Medulla oblongata (tissue), 1 donor: Measurements from ENCODE around the gene PDLIM5.
A peak's percentile ranks its signal among the peaks of the same experiment; 100 is the strongest.
"Not testable (repeated sequence)": the region's sequence is repeated elsewhere in the genome, so short reads cannot be mapped to it uniquely, and the experiment has no call there.

Experiments used
- DNase-seq: peaks from one replicate; pipeline ENCODE4 v3.0.0-alpha.2; 2015; ENCODE audit errors: extremely low spot score

PDLIM5 gene

GRCh38 chr4:94451695-94452475 lies at the start of gene PDLIM5:
Gene PDLIM5 (plus strand): TSS chr4:94451942. CDS start chr4:94455289, 3,347 bp downstream.
- peak; percentile 96 for DNase-seq

- DNase-seq: not testable (repeated sequence)
These were observed 49.3 kb upstream of the PDLIM5 start for GRCh38 chr4:94402439-94402838.

GRCh38 chr4:94403751-94404150 lies 48.0 kb upstream of the PDLIM5 start:
- no peak for DNase-seq

- DNase-seq: peak; percentile 89
These were observed 44.9 kb upstream of the PDLIM5 start for GRCh38 chr4:94406668-94407437.

- DNase-seq: no peak
These were observed 43.9 kb upstream of the PDLIM5 start for GRCh38 chr4:94407846-94408245.

- no peak for DNase-seq
These were observed 43.0 kb upstream of the PDLIM5 start for GRCh38 chr4:94408549-94409374.

GRCh38 chr4:94409375-94409679 lies 42.4 kb upstream of the PDLIM5 start:
- DNase-seq: no peak

- DNase-seq: no peak
These were observed 41.8 kb upstream of the PDLIM5 start for GRCh38 chr4:94409962-94410361.

- no peak for DNase-seq
These were observed 41.0 kb upstream of the PDLIM5 start for GRCh38 chr4:94410678-94411206.

GRCh38 chr4:94411296-94411695 lies 40.4 kb upstream of the PDLIM5 start:
- no peak for DNase-seq

GRCh38 chr4:94412019-94412657 lies 39.6 kb upstream of the PDLIM5 start:
- no peak for DNase-seq

- no peak for DNase-seq
These were observed 39.1 kb upstream of the PDLIM5 start for GRCh38 chr4:94412658-94413038.

GRCh38 chr4:94413085-94413840 lies 38.5 kb upstream of the PDLIM5 start:
- DNase-seq: no peak

- no peak for DNase-seq
These were observed 36.8 kb upstream of the PDLIM5 start for GRCh38 chr4:94414907-94415306.

- no peak for DNase-seq
These were observed 36.3 kb upstream of the PDLIM5 start for GRCh38 chr4:94415448-94415847.

GRCh38 chr4:94416335-94416734 lies 35.4 kb upstream of the PDLIM5 start:
- DNase-seq: no peak

GRCh38 chr4:94416981-94417380 lies 34.8 kb upstream of the PDLIM5 start:
- DNase-seq: no peak

- DNase-seq: no peak
These were observed 32.2 kb upstream of the PDLIM5 start for GRCh38 chr4:94419549-94419948.

GRCh38 chr4:94419956-94420355 lies 31.8 kb upstream of the PDLIM5 start:
- no peak for DNase-seq

GRCh38 chr4:94420356-94420755 lies 31.4 kb upstream of the PDLIM5 start:
- no peak for DNase-seq

- no peak for DNase-seq
These were observed 25.0 kb upstream of the PDLIM5 start for GRCh38 chr4:94426783-94427182.
